Stimulated activated CD8-positive, alpha-beta memory T cell treated with anti-CD3 and anti-CD28 coated beads, Interleukin-7, amount 100 ng/mL, for 48 hours (primary cell): ENCODE data around the gene PSEN2.
"Not testable (repeated sequence)": the region's sequence is repeated elsewhere in the genome, so short reads cannot be mapped to it uniquely, and the experiment has no call there.

Experiments used
- DNase-seq, 2 donors: peaks; one replicate each; pipeline ENCODE4 v3.0.0-alpha.2; 2020; ENCODE audit warnings: low read depth in 1 of 2; ENCODE audit errors: extremely low read depth in 1 of 2

Gene PSEN2

DNA sequence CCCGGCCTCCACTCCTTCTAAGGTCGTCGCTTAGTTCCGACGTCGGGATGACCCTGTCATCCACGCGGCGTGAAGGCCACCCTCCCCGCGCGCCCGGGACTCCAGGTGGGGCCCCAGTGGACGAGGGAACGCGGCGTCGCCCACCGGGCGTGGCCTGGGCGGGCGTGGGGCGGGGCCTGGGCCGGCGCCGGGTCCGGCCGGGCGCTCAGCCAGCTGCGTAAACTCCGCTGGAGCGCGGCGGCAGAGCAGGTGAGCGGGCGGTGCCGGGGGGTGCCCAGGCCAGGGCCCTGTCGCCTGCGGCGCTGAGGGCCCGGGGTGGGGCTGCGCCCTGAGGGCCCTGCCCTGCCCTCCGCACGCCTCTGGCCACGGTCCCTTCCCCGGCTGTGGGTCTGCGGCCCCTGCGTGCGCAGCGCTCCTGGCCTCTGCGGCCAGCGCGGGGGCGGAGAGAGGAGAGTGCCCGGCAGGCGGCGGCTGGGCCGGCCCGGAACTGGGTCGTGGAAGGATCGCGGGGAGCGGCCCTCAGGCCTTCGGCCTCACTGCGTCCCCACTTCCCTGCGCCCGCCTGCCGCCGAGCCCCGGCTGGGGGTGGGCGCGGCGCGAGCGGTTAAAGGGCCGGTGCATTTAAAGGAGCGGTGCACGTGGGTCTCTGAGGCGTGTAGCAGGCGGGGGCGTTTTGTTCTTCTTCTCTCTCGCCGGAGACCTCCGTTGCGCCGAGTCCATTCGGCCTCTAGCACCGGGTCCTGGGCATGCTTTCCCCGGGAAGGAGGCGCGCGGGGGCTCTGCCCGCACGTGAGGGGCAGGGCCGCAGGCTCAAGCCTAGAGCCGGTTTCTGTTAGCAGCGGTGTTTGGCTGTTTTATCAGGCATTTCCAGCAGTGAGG lies at the start of gene PSEN2:
TSS of gene PSEN2 (plus strand) at position 216 of the 879 bp plus-strand sequence. CDS start 11,292 bp downstream, outside the sequence.
- DNase-seq = peak in 1 of 2 donors; percentile 59

GRCh38 chr1:226820941-226821718 lies 49.3 kb upstream of the PSEN2 start:
- DNase-seq = no peak

DNA sequence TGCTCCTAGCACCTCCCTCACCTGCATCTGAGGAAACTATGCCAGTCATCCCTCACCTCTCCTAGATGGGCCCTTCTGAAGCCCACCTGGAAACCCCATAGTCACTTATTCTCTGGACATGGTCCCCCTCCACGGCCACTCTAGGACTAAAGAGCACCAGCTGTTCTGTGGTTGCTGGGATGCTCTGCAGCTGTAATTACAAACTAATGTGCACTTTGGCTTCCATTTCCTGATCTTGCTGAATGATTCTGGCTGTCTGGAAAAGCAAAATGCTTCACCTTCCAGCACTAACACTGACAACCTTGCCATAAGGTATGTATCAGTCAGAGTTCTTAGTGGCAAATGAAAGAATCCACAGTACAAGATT lies 48.7 kb upstream of the PSEN2 start:
- DNase-seq = no peak

DNA sequence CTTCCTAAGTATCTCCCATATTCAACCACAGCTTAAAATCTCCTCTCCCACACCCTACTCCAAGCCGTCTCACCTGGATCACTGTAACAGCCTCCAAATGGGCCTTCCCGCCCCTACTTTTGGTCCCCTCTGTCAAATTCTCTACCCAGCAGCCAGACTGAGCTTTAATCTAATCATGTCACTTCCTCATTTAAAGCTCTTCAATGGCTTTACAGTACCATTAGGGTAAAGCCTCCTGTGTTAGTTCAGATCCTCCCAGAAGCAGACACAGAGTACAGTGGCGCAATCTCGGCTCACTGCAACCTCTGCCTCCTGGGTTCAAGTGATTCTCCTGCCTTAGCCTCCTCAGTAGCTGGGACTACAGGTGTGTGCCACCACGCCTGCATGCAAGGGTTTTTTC lies 46.8 kb upstream of the PSEN2 start:
- DNase-seq = no peak

DNA sequence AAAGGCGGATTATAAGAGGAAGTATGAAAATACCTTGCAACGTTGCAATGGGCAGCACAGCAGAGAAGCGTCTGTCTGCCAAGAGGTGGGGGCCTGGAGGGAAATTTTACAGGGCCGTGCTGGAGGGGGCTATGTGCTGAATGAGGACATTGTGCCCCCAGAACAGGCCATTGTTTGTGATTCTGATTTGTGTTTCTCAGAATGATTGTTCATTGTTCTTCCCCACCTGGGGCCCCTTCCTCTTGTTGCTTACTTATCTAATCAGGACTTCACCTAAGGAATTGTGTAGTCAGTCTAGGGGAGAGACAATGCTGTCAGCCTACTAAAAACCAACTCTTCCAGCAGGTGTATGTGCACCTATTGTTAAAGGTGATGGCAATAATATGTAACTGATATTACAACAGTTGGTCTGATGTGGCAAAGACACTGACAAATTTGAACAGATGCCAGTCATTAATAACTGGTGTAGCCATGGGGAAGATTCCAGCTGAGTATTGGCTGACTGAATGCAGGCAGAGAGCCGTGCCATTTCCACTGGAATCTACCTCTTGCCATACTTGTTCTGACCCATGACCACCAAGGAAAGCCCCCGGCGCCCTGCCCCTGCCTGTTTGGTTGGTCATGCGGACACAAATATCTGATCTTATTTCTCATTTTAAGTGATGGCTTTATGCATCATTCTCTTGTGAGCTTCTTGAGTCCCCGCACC lies 45.2 kb upstream of the PSEN2 start:
- DNase-seq = no peak

DNA sequence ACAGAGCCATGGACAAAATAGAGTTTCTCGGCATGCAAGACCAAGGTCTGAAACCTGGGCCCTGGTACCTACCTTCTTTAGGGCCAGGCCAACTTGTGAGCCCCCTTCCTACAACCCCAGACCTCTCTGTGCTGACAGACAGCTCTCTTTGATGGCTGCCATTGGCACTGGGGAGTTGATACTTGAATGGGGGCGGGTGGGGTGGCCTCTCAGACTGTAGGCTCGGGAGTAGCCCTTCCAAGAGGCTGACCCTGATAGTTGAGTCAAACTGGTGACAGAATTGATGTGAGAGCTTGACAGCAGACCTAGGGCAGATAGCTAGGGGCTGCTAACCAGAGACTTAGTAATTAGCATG lies 44.7 kb upstream of the PSEN2 start:
- no peak for DNase-seq

GRCh38 chr1:226826479-226827261 lies 43.7 kb upstream of the PSEN2 start:
- DNase-seq = no peak

DNA sequence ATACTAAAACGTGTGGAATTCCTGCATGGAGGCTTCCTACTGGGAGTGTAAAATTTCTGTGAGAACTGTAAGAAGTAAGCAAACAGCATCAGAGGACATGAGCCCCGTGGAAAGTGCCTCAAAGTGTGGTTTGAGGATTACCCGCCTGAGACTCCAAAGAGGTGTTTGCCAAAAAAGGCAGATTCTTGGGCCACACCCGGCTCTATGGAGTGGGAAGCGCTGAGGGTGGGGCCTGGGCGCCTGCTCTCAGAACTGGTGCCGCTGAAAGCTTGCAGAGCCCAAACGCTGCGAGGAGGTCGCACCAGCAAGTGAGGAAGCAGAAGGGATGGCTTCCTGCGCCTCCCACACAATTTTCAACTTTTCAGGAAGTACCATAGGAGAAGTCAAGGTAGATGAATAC lies 43.0 kb upstream of the PSEN2 start:
- DNase-seq = no peak

- DNase-seq = peak; percentile 89 to 93
These were observed 42.4 kb upstream of the PSEN2 start for GRCh38 chr1:226827968-226828513.

DNA sequence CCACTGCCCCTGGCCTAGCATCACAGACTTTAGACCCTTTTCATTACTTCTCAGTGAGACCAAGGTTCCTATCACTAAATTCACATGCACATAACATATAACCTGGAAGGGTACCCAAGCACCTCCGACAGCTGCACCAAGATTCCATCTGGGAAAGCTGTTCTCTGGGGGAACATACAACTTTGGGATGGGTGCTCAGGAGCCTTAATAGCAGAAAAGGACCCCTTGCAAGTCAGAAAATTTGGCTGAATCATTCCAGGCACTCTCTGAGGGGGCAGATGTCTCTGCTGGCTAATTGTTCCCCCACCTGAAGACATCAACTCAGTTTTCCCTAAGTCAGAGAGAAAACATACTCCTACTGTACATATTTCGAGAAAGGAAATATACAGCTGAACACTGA lies 41.3 kb upstream of the PSEN2 start:
- DNase-seq = no peak

- no peak for DNase-seq
These were observed 38.5 kb upstream of the PSEN2 start for GRCh38 chr1:226831953-226832352.

DNA sequence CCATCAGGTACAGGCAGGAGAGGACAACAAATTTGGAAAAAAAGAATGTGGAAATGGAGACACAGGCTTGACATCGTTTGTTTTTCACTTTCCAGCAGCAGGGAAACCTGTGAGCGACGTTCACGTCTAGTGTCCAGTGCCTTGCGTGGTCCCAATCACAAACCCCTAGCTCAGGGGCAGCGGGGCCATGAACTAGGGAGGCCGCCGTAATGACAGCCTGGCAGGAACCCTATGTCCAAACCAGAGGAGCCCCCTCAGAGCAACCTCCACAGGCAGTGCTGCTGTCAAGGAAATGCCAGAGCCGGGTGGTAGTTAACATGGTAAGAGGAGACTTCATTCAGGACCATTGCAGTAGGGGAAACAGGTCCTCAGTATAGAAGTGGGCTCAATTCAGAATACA lies 37.8 kb upstream of the PSEN2 start:
- DNase-seq = no peak

GRCh38 chr1:226834179-226834578 lies 36.2 kb upstream of the PSEN2 start:
- not testable (repeated sequence) for DNase-seq

DNA sequence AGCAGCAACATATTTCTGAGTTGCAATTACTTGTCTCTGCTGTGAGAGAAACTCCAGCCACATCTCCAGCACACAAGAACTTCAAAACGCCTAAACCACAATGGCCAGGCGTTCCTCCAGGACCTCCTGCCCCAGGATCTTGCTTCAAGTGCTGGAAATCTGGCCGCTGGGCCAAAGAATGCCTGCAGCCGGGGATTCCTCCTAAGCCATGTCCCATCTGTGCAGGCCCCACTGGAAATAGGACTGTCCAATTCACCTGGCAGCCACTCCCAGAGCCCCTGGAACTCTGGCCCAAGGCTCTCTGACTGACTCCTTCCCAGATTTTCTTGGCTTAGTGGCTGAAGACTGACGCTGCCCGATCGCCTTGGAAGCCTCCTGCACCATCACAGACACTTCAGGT lies 35.0 kb upstream of the PSEN2 start:
- not testable (repeated sequence) for DNase-seq

DNA sequence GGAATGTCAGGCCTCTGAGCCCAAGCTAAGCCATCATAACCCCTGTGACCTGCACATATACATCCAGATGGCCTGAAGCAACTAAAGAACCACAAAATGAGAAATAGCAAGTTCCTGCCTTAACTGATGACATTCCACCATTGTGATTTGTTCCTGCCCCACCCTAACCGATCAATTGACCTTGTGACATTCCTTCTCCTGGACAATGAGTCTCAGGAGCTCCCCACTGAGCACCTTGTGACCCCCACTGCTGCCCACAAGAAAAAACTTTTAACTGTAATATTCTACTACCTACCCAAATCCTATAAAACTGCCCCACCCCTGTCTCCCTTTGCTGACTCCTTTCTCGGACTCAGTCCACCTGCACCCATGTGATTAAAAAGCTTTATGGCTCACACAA lies 32.5 kb upstream of the PSEN2 start:
- DNase-seq = not testable (repeated sequence)

DNA sequence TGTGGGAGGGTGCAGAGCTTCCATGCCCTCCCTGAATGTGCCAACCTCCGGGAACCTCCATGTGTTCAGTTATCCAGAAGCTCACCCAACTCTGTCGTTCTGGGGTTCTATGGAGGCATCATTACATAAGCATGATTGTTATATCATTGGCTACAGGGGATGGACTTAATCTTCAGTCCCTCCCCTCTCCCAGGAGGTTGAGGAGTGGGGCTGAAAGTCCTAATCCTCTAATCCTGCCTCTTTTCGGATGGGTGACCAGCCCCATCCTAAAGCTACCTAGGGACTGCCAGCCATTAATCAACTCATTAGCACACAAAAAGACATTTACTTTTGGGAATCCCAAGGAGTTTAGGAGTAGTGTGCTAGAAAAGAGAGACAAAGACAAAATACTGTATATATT lies 32.0 kb upstream of the PSEN2 start:
- no peak for DNase-seq

DNA sequence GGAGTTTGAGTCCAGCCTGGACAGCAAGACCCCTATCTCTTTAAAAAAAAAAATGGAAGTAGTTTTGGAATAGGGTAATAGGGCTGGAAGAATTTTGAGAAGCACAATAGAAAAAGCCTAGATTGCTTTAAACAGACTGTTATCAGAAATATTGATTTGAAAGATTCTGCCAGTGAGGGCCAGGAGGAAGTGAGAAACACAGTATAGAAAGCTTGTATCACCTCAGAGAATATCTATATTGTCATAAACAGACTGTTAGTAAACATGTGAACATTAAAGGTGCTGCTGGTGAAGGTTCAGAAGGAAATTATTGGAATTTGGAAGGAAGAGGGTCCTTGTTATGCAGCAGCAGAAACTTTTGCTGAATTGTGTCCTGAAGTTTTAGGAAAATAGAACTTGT lies 24.8 kb upstream of the PSEN2 start:
- DNase-seq = no peak

DNA sequence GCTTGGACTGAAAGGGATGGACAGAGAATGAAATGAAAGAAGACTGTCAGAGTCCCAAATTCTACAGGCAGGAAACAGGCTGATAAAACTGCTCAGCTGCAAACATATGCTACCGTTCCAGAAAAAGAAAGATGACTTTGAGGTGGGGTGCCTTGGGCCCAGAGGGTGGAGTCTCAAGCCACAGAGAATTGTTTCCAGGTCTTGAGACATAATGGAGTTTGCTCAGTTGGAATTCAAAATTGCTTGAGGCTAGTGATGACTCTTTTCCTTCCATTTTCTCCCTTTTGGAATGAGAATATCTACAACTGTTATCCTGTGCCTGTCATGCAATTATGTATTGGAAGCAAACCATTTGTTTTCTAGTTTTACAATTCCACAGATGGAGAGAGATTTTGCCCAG lies 23.6 kb upstream of the PSEN2 start:
- no peak for DNase-seq

- not testable (repeated sequence) for DNase-seq
These were observed 15.9 kb upstream of the PSEN2 start for GRCh38 chr1:226854548-226854947.

DNA sequence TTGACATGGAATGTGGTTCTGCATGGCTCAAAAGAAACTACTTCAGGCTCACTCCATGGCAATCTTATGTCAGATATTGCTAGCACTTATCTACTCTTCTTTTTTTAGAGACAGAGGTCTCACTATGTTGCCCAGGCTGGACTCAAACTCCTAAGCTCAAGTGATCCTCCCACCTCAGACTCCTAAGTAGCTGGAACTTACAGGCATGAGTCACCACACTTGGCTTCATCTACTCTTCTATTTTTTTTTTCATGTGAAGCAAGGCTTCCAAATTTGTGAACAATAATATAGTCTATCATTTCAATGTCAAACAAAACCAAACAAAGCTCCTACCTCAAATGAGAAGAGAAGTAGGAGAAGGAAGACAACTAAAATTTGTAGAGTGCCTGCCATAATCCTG lies 7.5 kb upstream of the PSEN2 start:
- DNase-seq = no peak
